ENCODE data around the gene IGHMBP2. TPM values are rescaled to one million over a fixed set of nuclear protein-coding genes. Genes with fewer than 3 reads are reported as not detected.

Gene IGHMBP2
- total RNA-seq, 1 experiment from 2014 or later: 48.7 TPM

- DNase-seq (ENCODE audit: low spot score): no peak
- Histone ChIP-seq H3K27me3 (replicated peaks; ENCODE audit: insufficient read depth, low read depth, low read length, poor library complexity) (no peaks in the 10 kb centered on the region), H3K9me3 (ENCODE audit: low read depth, low read length, poor library complexity, severe bottlenecking) (no peaks in the 10 kb centered on the region), H3K27ac (ENCODE audit: low read depth, low read length, poor library complexity, severe bottlenecking) (no peak overlapping the region), H3K4me1 (ENCODE audit: insufficient read depth, low read length, poor library complexity, severe bottlenecking) (no peaks in the 10 kb centered on the region), H3K4me3 (ENCODE audit: low read depth, low read length, poor library complexity, severe bottlenecking) (no peak overlapping the region), H3K36me3 (ENCODE audit: insufficient read depth, low read length, poor library complexity, severe bottlenecking) (peaks cover 48% of the 10 kb centered on the region)
- TF ChIP-seq EZH2 (IDR thresholded peaks at IDR 0.05; ENCODE audit: borderline replicate concordance, low read depth, low read length, poor library complexity, severe bottlenecking) (no peak), CTCF (conservative IDR thresholded peaks at IDR 0.05; ENCODE audit: low read depth, low read length) (no peak)
- ChIA-PET POLR2A (ENCODE audit: low non-redundant PET) (no interaction called here), CTCF (no interaction called here)
- intact Hi-C loops (cut with micrococcal nuclease; ENCODE audit: unreplicated experiment): no loop called here
- BruUV-seq (replicated peaks): no TSS peak
These were observed 31.0 kb downstream of the IGHMBP2 start for GRCh38 chr11:68934666-68935065.

- intact Hi-C loops (cut with micrococcal nuclease; ENCODE audit: unreplicated experiment): no loop called here
- Histone ChIP-seq H3K36me3 (ENCODE audit: insufficient read depth, low read length, poor library complexity, severe bottlenecking) (peaks cover 49% of the 10 kb centered on the region), H3K4me1 (ENCODE audit: insufficient read depth, low read length, poor library complexity, severe bottlenecking) (no peaks in the 10 kb centered on the region), H3K9me3 (ENCODE audit: low read depth, low read length, poor library complexity, severe bottlenecking) (no peaks in the 10 kb centered on the region), H3K4me3 (ENCODE audit: low read depth, low read length, poor library complexity, severe bottlenecking) (no peak overlapping the region), H3K27me3 (replicated peaks; ENCODE audit: insufficient read depth, low read depth, low read length, poor library complexity) (no peaks in the 10 kb centered on the region), H3K27ac (ENCODE audit: low read depth, low read length, poor library complexity, severe bottlenecking) (no peak overlapping the region)
- POLR2A ChIA-PET (ENCODE audit: low non-redundant PET): no interaction called here
- TF ChIP-seq EZH2 (IDR thresholded peaks at IDR 0.05; ENCODE audit: borderline replicate concordance, low read depth, low read length, poor library complexity, severe bottlenecking): no peak
- no peak for TF ChIP-seq CTCF (conservative IDR thresholded peaks at IDR 0.05; ENCODE audit: low read depth, low read length)
- CTCF ChIA-PET: no interaction called here
- no peak for DNase-seq (ENCODE audit: low spot score)
- BruUV-seq (replicated peaks): no TSS peak
These were observed 31.4 kb downstream of the IGHMBP2 start for GRCh38 chr11:68935066-68935465.

GRCh38 chr11:68935516-68936357 is 32.0 kb downstream of the IGHMBP2 start:
- Histone ChIP-seq H3K4me3 (ENCODE audit: low read depth, low read length, poor library complexity, severe bottlenecking) (no peak overlapping the region), H3K27ac (ENCODE audit: low read depth, low read length, poor library complexity, severe bottlenecking) (no peak overlapping the region), H3K4me1 (ENCODE audit: insufficient read depth, low read length, poor library complexity, severe bottlenecking) (no peaks in the 10 kb centered on the region), H3K27me3 (replicated peaks; ENCODE audit: insufficient read depth, low read depth, low read length, poor library complexity) (no peaks in the 10 kb centered on the region), H3K9me3 (ENCODE audit: low read depth, low read length, poor library complexity, severe bottlenecking) (no peaks in the 10 kb centered on the region), H3K36me3 (ENCODE audit: insufficient read depth, low read length, poor library complexity, severe bottlenecking) (peaks cover 47% of the 10 kb centered on the region)
- TF ChIP-seq EZH2 (IDR thresholded peaks at IDR 0.05; ENCODE audit: borderline replicate concordance, low read depth, low read length, poor library complexity, severe bottlenecking) (no peak), CTCF (conservative IDR thresholded peaks at IDR 0.05; ENCODE audit: low read depth, low read length) (no peak)
- BruUV-seq (replicated peaks): no TSS peak
- no peak for DNase-seq (ENCODE audit: low spot score)
- intact Hi-C loops (cut with micrococcal nuclease; ENCODE audit: unreplicated experiment): no loop called here
- ChIA-PET POLR2A (ENCODE audit: low non-redundant PET) (no interaction called here), CTCF (no interaction called here)
